PC-3 (cell line): ENCODE measurements around the gene HLCS. TPM values are rescaled to one million over a fixed set of nuclear protein-coding genes. Genes with fewer than 3 reads are reported as not detected.

Experiments
- ATAC-seq: fragments of 200-7000 bp; cut with Tn5 transposase; 2 replicates; pipeline ENCODE4 v1.9.1; 2020; ENCODE audit warnings: mild to moderate bottlenecking, moderate library complexity
- BruUV-seq: library from RNA; stranded (reverse); fragments of 400-500 nt; replicated peaks from 2 replicates; lab custom pipeline; 2021; lab: Mats Ljungman, UMichigan
- CTCF ChIA-PET: fragments of 300-600 bp; sonication (Branson Sonifier 250); formaldehyde crosslinking; loops from one replicate; lab custom pipeline; 2022; ENCODE audit warnings: antibody characterized with exemption; lab: Charles Lee
- POLR2A ChIA-PET: fragments of 300-600 bp; sonication (Branson Sonifier 250); formaldehyde crosslinking; loops from one replicate; lab custom pipeline; 2022; ENCODE audit warnings: antibody characterized with exemption; ENCODE audit not compliant: unreplicated experiment; lab: Charles Lee
- DNase-seq: peaks from one replicate; pipeline ENCODE4 v3.0.0-alpha.2; 2015
- H2AFZ ChIP-seq: fragments of 300-600 bp; sonication (generic); 2 replicates; pipeline ENCODE4 v1.6.0; 2016; ENCODE audit warnings: antibody characterized with exemption, low read length
- H3F3A ChIP-seq: fragments of 300-600 bp; sonication (generic); one replicate; pipeline ENCODE4 v1.6.0; 2017; ENCODE audit warnings: antibody characterized with exemption, low read length, control low read depth, mild to moderate bottlenecking; ENCODE audit not compliant: unreplicated experiment
- H3K27ac ChIP-seq: fragments of 300-600 bp; sonication (generic); 2 replicates; pipeline ENCODE4 v1.5.1; 2016; ENCODE audit warnings: mild to moderate bottlenecking, low read length
- H3K27me3 ChIP-seq: fragments of 300-600 bp; sonication (generic); 2 replicates; pipeline ENCODE4 v1.6.1; 2016; ENCODE audit warnings: low read length, mixed read lengths
- H3K36me3 ChIP-seq: fragments of 300-600 bp; sonication (generic); 2 replicates; pipeline ENCODE4 v1.6.1; 2016; ENCODE audit warnings: low read depth, mixed run types, low read length, mixed read lengths
- H3K4me1 ChIP-seq: fragments of 300-600 bp; sonication (generic); 2 replicates; pipeline ENCODE4 v1.5.1; 2016; ENCODE audit warnings: low read length; ENCODE audit not compliant: insufficient read depth
- H3K4me2 ChIP-seq: fragments of 300-600 bp; sonication (generic); 2 replicates; pipeline ENCODE4 v1.6.0; 2016; ENCODE audit warnings: low read length
- H3K4me3 ChIP-seq: fragments of 300-600 bp; sonication (generic); 2 replicates; pipeline ENCODE4 v1.5.1; 2016; ENCODE audit warnings: mild to moderate bottlenecking, low read length, mixed read lengths
- H3K79me2 ChIP-seq: fragments of 300-600 bp; sonication (generic); 2 replicates; pipeline ENCODE4 v1.6.1; 2017; ENCODE audit warnings: low read length, mixed read lengths
- H3K9ac ChIP-seq: fragments of 300-600 bp; sonication (generic); 2 replicates; pipeline ENCODE4 v1.6.0; 2016; ENCODE audit warnings: mild to moderate bottlenecking, low read length
- H3K9me2 ChIP-seq: fragments of 300-600 bp; sonication (generic); replicated peaks from 2 replicates; pipeline ENCODE4 v1.6.1; 2016; ENCODE audit warnings: mixed run types, low read length, mixed read lengths
- H3K9me3 ChIP-seq: fragments of 300-600 bp; sonication (generic); 2 replicates; pipeline ENCODE4 v1.6.1; 2016; ENCODE audit warnings: low read length, mixed read lengths
- H4K20me1 ChIP-seq: fragments of 300-600 bp; sonication (generic); 2 replicates; pipeline ENCODE4 v1.6.1; 2016; ENCODE audit warnings: low read length, mixed read lengths
- CTCF ChIP-seq: fragments of 300-600 bp; sonication (generic); conservative IDR thresholded peaks from 2 replicates; pipeline ENCODE4 v1.5.1; 2017; ENCODE audit warnings: antibody characterized with exemption, low read depth, mild to moderate bottlenecking, low read length
- EZH2 ChIP-seq: fragments of 300-600 bp; sonication (generic); IDR thresholded peaks from one replicate; pipeline ENCODE4 v1.6.1; 2017; ENCODE audit warnings: antibody characterized with exemption, mild to moderate bottlenecking, low read length; ENCODE audit not compliant: unreplicated experiment
- EZH2phosphoT487 ChIP-seq: fragments of 300-600 bp; sonication (generic); IDR thresholded peaks from 2 replicates; pipeline ENCODE4 v1.6.1; 2018; ENCODE audit warnings: mild to moderate bottlenecking, antibody characterized with exemption, low read length, borderline replicate concordance
- intact Hi-C: fragments of 100-400 bp; cut with micrococcal nuclease; formaldehyde crosslinking; loops from 2 replicates; pipeline ENCODE4 v1.9.0; 2023
- total RNA-seq: library from RNA; depleted of rRNA; stranded (reverse); fragments of >200 nt; gene quantifications from 2 replicates; pipeline ENCODE4 v1.2.3, GENCODE V29; 2014

HLCS gene
- total RNA-seq, 1 experiment from 2014 or later = 44.1 TPM

GRCh38 chr21:36945496-36946138 is 20.9 kb downstream of the HLCS start:
- Histone ChIP-seq H3K27me3 (no peaks in the 10 kb centered on the region), H3K4me2 (no peak overlapping the region), H3K9me2 (no peaks in the 10 kb centered on the region), H4K20me1 (no peaks in the 10 kb centered on the region), H3K4me3 (no peak overlapping the region), H3K79me2 (no peaks in the 10 kb centered on the region), H3K36me3 (peaks cover 13% of the 10 kb centered on the region; the same call in 1 of the 2 replicates), H3K9ac (no peak overlapping the region), H2AFZ (no peak overlapping the region), H3K9me3 (no peaks in the 10 kb centered on the region), H3F3A (no peaks in the 10 kb centered on the region), H3K27ac (no peak overlapping the region), H3K4me1 (no peaks in the 10 kb centered on the region)
- ATAC-seq (no peak), DNase-seq (no peak)
- no TSS peak for BruUV-seq
- intact Hi-C loops = no loop called here
- TF ChIP-seq CTCF = no peak
- TF ChIP-seq EZH2phosphoT487 = no peak
- TF ChIP-seq EZH2 = no peak
- POLR2A ChIA-PET = interaction anchor here (0.6 kb wide), 1 partner anchor 129 kb away, joined by 3 read pairs; no protein-coding TSS in a partner anchor
- CTCF ChIA-PET = no interaction called here

GRCh38 chr21:36936361-36937135 is 29.9 kb downstream of the HLCS start:
- peaks cover 17% of the 10 kb centered on the region for H3K36me3 ChIP-seq
- no peak for ATAC-seq
- H3K9me2 ChIP-seq = no peaks in the 10 kb centered on the region
- no peak overlapping the region for H3K27ac ChIP-seq
- TSS peak; percentile 53 for BruUV-seq
- no peak overlapping the region for H3K9ac ChIP-seq
- CTCF ChIA-PET = no interaction called here
- no peak overlapping the region for H3K4me2 ChIP-seq
- H3K27me3 ChIP-seq = no peaks in the 10 kb centered on the region
- no peaks in the 10 kb centered on the region for H4K20me1 ChIP-seq
- H3K79me2 ChIP-seq = no peaks in the 10 kb centered on the region
- H3K4me1 ChIP-seq = no peaks in the 10 kb centered on the region; the same call in 1 of the 2 replicates
- no peaks in the 10 kb centered on the region for H3K9me3 ChIP-seq
- POLR2A ChIA-PET = no interaction called here
- H2AFZ ChIP-seq = no peak overlapping the region
- no peak for TF ChIP-seq EZH2
- TF ChIP-seq CTCF = no peak
- TF ChIP-seq EZH2phosphoT487 = no peak
- intact Hi-C loops = no loop called here
- no peak for DNase-seq
- no peak overlapping the region for H3K4me3 ChIP-seq
- H3F3A ChIP-seq = no peaks in the 10 kb centered on the region
